Adrenal gland (tissue), 12 donors: ENCODE results near the gene SDK1. TPM values are rescaled to one million over a fixed set of nuclear protein-coding genes. Genes with fewer than 3 reads are reported as not detected.

Source experiments
- DNase-seq, 7 donors: peaks; one replicate each; pipeline ENCODE4 v3.0.0-alpha.2; 2019 to 2020
- H3K27ac ChIP-seq, 5 donors: fragments of 200-600 bp; sonication (generic) in 4 of 5; 1 replicate in 3 of 5; 2 replicates in 2 of 5; pipeline versions ENCODE4 v1.5.1 to v1.8.0; 2016 to 2020; ENCODE audit warnings: mild to moderate bottlenecking in 1 of 5
- H3K27me3 ChIP-seq: fragments of 200-600 bp; 2 replicates; pipeline ENCODE4 v1.8.0; 2021
- H3K36me3 ChIP-seq, 2 donors: fragments of 200-600 bp; replicated peaks in 1 of 2; 1 replicate in 1 of 2; 2 replicates in 1 of 2; pipeline versions ENCODE4 v1.5.1 to v1.8.0; 2018 to 2022
- H3K4me1 ChIP-seq, 2 donors: fragments of 200-600 bp; replicated peaks in 1 of 2; 1 replicate in 1 of 2; 2 replicates in 1 of 2; pipeline versions ENCODE4 v1.5.1 to v1.8.0; 2018 to 2021
- H3K4me3 ChIP-seq, 4 donors: fragments of 200-600 bp; sonication (generic) in 3 of 4; one replicate each; pipeline ENCODE4 v1.5.1; 2016 to 2018
- H3K9me3 ChIP-seq, 3 donors: fragments of 200-600 bp; sonication (generic) in 1 of 3; replicated peaks in 1 of 3; 1 replicate in 2 of 3; 2 replicates in 1 of 3; pipeline versions ENCODE4 v1.5.1 to v1.8.0; 2016 to 2021
- CTCF ChIP-seq, 6 experiments: fragments of 450-650 bp in 4 of 6; fragments of 200-600 bp in 2 of 6; sonication (generic) in 1 of 6; IDR thresholded peaks; 1 replicate in 5 of 6; 2 replicates in 1 of 6; pipeline versions ENCODE4 v1.5.1 to v1.8.0; 2016 to 2021; ENCODE audit warnings: antibody characterized with exemption in 6 of 6, mild to moderate bottlenecking in 2 of 6, moderate library complexity in 1 of 6
- POLR2A ChIP-seq, 2 donors: fragments of 450-650 bp; IDR thresholded peaks; one replicate each; pipeline ENCODE4 v1.6.1; 2017; ENCODE audit warnings: antibody characterized with exemption in 2 of 2, mild to moderate bottlenecking in 2 of 2, moderate library complexity in 1 of 2
- WGBS, 4 donors: extraction: QIAGEN DNeasy Blood & Tissue Kit in 2 of 4; methylation state at CpG; one replicate each; pipeline versions ENCODE4 v1.1.5 to v1.1.7; 2013 to 2017; 5-methylcytosine and 5-hydroxymethylcytosine counted together
- intact Hi-C, 2 donors: fragments of 100-400 bp; cut with DNase I; formaldehyde crosslinking; loops; one replicate each; pipeline versions ENCODE4 v1.14.1 to v1.15.0; 2022 to 2023
- polyA plus RNA-seq, 3 donors: library from polyadenylated mRNA; stranded (reverse); fragments of 200-250 nt in 2 of 3; fragments of 350-450 nt in 1 of 3; fragmentation: Illumina TruSeq in 1 of 3; extraction: RNeasy Lipid Tissue Mini Kit (QIAGEN cat#74804) in 1 of 3; gene quantifications; one replicate each; pipeline ENCODE4 v1.2.3, GENCODE V29; 2013 to 2014
- total RNA-seq, 9 donors: library from RNA; depleted of rRNA in 4 of 9; stranded (reverse); fragments of >200 nt in 4 of 9; fragments of 120-200 nt in 1 of 9; fragmentation: NEBNext Ultra II Directional in 1 of 9; extraction: Animal tissue kit (Norgen Biotek cat#: 25700) in 1 of 9; gene quantifications; one replicate each; pipeline versions ENCODE4 v1.1.0 to v1.2.4, GENCODE V29; 2013 to 2023
- donor health status: healthy with polysubstance abuse.
- donor health status: Bipolar disorder and iron deficiency.
- donor health status: DM: yes; HTN: yes; CAD: no.
- donor health status: DM: no; HTN: no; CAD: no.
- donor health status: DM: no; HTN: no; CAD: no.
- donor health status: DM: yes; HTN: yes; CAD: no.

Gene SDK1
- total and polyA plus RNA-seq, 12 donors = 0.50 to 3.6 (median 1.5) TPM

GRCh38 chr7:3888096-3888495 lies 587.0 kb downstream of the SDK1 start:
- no peak for DNase-seq
- H3K27ac ChIP-seq = no peak overlapping the region
- TF ChIP-seq CTCF (IDR thresholded peaks at IDR 0.05) (no peak), POLR2A (IDR thresholded peaks at IDR 0.05) (no peak)
- H3K27me3 ChIP-seq = no peaks in the 10 kb centered on the region
- no peaks in the 10 kb centered on the region for H3K36me3 ChIP-seq
- no peaks in the 10 kb centered on the region for H3K9me3 ChIP-seq
- 76 to 84% (median 80%) methylated on average over 8 of the region's 8 CpGs for WGBS, 4 donors
- no peaks in the 10 kb centered on the region for H3K4me1 ChIP-seq
- no peak overlapping the region for H3K4me3 ChIP-seq
- intact Hi-C loops = no loop called here

GRCh38 chr7:3892157-3892556 lies 591.1 kb downstream of the SDK1 start:
- Histone ChIP-seq H3K36me3 (no peaks in the 10 kb centered on the region), H3K4me3 (no peak overlapping the region), H3K9me3 (no peaks in the 10 kb centered on the region), H3K27ac (no peak overlapping the region), H3K4me1 (no peaks in the 10 kb centered on the region), H3K27me3 (no peaks in the 10 kb centered on the region)
- TF ChIP-seq CTCF (IDR thresholded peaks at IDR 0.05) = no peak
- TF ChIP-seq POLR2A (IDR thresholded peaks at IDR 0.05) = no peak
- intact Hi-C loops = no loop called here
- 78 to 87% (median 83%) methylated on average over 5 to 7 of the region's 7 CpGs for WGBS, 4 donors
- DNase-seq = no peak

- 72 to 80% (median 74%) methylated on average over 11 of the region's 11 CpGs for WGBS, 4 donors
- intact Hi-C loops = no loop called here
Measured at GRCh38 chr7:3892686-3893085, 591.6 kb downstream of the SDK1 start.

GRCh38 chr7:3893151-3893788 lies 592.2 kb downstream of the SDK1 start:
- WGBS, 4 donors = 71 to 86% (median 79%) methylated on average over 12 of the region's 12 CpGs
- Histone ChIP-seq H3K36me3 (no peaks in the 10 kb centered on the region), H3K27ac (no peak overlapping the region), H3K4me1 (no peaks in the 10 kb centered on the region), H3K4me3 (no peak overlapping the region), H3K9me3 (no peaks in the 10 kb centered on the region), H3K27me3 (no peaks in the 10 kb centered on the region)
- TF ChIP-seq POLR2A (IDR thresholded peaks at IDR 0.05) (no peak), CTCF (IDR thresholded peaks at IDR 0.05) (no peak)
- intact Hi-C loops = no loop called here
- DNase-seq = no peak

More at GRCh38 chr7:3892686-3893085, 591.6 kb downstream of the SDK1 start:
- no peak for TF ChIP-seq CTCF (IDR thresholded peaks at IDR 0.05)
- TF ChIP-seq POLR2A (IDR thresholded peaks at IDR 0.05) = no peak
- DNase-seq = no peak
- Histone ChIP-seq H3K36me3 (no peaks in the 10 kb centered on the region), H3K27me3 (no peaks in the 10 kb centered on the region), H3K27ac (no peak overlapping the region), H3K4me1 (no peaks in the 10 kb centered on the region), H3K4me3 (no peak overlapping the region), H3K9me3 (no peaks in the 10 kb centered on the region)
